OCI-LY1 (cell line): Measurements from ENCODE around the gene DEFB121.
"Not testable (repeated sequence)": the region's sequence is repeated elsewhere in the genome, so short reads cannot be mapped to it uniquely, and the experiment has no call there.

ENCODE experiments used
- EZH2 ChIP-seq: fragments of 200-600 bp; sonication (generic), shearing (Covaris generic); IDR thresholded peaks from 2 replicates; pipeline ENCODE4 v1.8.0; 2017; ENCODE audit warnings: borderline replicate concordance, mixed run types, mild to moderate bottlenecking, antibody characterized with exemption, low read length, moderate library complexity, mixed read lengths
- TF ChIP-seq, protein P1 (sequence below): fragments of 200-600 bp; sonication (generic), shearing (Covaris generic); IDR thresholded peaks from 2 replicates; pipeline ENCODE4 v1.5.1; 2017; ENCODE audit warnings: mild to moderate bottlenecking, antibody characterized with exemption, low read length, moderate library complexity, mixed read lengths

DNA sequence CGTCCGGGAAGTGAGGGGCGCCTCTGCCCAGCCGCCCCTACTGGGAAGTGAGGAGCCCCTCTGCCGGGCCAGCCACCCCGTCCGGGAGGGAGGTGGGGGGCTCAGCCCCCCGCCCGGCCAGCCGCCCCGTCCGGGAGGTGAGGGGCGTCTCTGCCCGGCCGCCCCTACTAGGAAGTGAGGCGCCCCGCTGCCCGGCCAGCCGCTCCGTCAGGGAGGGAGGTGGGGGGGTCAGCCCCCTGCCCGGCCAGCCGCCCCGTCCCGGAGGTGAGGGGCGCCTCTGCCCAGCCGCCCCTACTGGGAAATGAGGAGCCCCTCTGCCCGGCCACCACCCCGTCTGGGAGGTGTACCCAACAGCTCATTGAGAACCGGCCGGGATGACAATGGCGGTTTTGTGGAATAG lies 21.6 kb upstream of the DEFB121 start:
- TF ChIP-seq, protein P1, sequence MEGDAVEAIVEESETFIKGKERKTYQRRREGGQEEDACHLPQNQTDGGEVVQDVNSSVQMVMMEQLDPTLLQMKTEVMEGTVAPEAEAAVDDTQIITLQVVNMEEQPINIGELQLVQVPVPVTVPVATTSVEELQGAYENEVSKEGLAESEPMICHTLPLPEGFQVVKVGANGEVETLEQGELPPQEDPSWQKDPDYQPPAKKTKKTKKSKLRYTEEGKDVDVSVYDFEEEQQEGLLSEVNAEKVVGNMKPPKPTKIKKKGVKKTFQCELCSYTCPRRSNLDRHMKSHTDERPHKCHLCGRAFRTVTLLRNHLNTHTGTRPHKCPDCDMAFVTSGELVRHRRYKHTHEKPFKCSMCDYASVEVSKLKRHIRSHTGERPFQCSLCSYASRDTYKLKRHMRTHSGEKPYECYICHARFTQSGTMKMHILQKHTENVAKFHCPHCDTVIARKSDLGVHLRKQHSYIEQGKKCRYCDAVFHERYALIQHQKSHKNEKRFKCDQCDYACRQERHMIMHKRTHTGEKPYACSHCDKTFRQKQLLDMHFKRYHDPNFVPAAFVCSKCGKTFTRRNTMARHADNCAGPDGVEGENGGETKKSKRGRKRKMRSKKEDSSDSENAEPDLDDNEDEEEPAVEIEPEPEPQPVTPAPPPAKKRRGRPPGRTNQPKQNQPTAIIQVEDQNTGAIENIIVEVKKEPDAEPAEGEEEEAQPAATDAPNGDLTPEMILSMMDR: not testable (repeated sequence)
- not testable (repeated sequence) for TF ChIP-seq EZH2
